HepG2 (cell line): Measurements from ENCODE around the gene TBC1D22A. TPM values are rescaled to one million over a fixed set of nuclear protein-coding genes. Genes with fewer than 3 reads are reported as not detected.

ENCODE experiments used
- ATRX ChIP-seq: sonication (generic); formaldehyde crosslinking; IDR thresholded peaks from 2 replicates; pipeline ENCODE4 v1.4.0; 2020; ENCODE audit warnings: missing genetic modification reagents, borderline replicate concordance
- ZBTB7A ChIP-seq: sonication (generic); formaldehyde crosslinking; IDR thresholded peaks from 2 replicates; pipeline ENCODE4 v1.8.0; 2022; ENCODE audit warnings: mild to moderate bottlenecking, missing genetic modification reagents
- ZFY ChIP-seq: sonication (generic); formaldehyde crosslinking; IDR thresholded peaks from 2 replicates; pipeline ENCODE4 v1.4.0; 2020; ENCODE audit warnings: missing genetic modification reagents
- ZNF558 ChIP-seq: sonication (generic); formaldehyde crosslinking; IDR thresholded peaks from 2 replicates; pipeline ENCODE4 v1.9.0; 2022; ENCODE audit warnings: mild to moderate bottlenecking, missing genetic modification reagents, borderline replicate concordance
- ZNF589 ChIP-seq: sonication (generic); formaldehyde crosslinking; conservative IDR thresholded peaks from 2 replicates; pipeline ENCODE4 v1.8.0; 2022; ENCODE audit warnings: mild to moderate bottlenecking, moderate library complexity, missing genetic modification reagents
- ZNF709 ChIP-seq: sonication (generic); formaldehyde crosslinking; IDR thresholded peaks from 2 replicates; pipeline ENCODE4 v1.5.0; 2020; ENCODE audit warnings: mild to moderate bottlenecking, missing genetic modification reagents
- polyA plus RNA-seq, 8 experiments: library from polyadenylated mRNA; depleted of rRNA in 3 of 8; stranded (reverse) in 7 of 8; unstranded in 1 of 8; fragments of >200 nt; fragmentation: Illumina TruSeq in 4 of 8; extraction: Trizol in 4 of 8; gene quantifications; 2 replicates each; pipeline versions ENCODE4 v1.2.1 to v1.2.3, GENCODE V29; 2011 to 2016; ENCODE audit warnings: low read depth in 4 of 8, missing spikeins in 1 of 8, mixed read lengths in 1 of 8; ENCODE audit not compliant: insufficient read depth in 1 of 8
- total RNA-seq, 5 experiments: library from RNA; depleted of rRNA; stranded (reverse); fragments of >200 nt; fragmentation: Illumina TruSeq; extraction: Trizol; gene quantifications; 2 replicates each; pipeline ENCODE4 v1.2.3, GENCODE V29; 2016; ENCODE audit warnings: low read depth in 1 of 5
- TF ChIP-seq, protein P1 (sequence below): sonication (generic); formaldehyde crosslinking; IDR thresholded peaks from 2 replicates; pipeline ENCODE4 v1.9.0; 2021; ENCODE audit warnings: mild to moderate bottlenecking, missing genetic modification reagents
- TF ChIP-seq, protein P2 (sequence below): sonication (generic); formaldehyde crosslinking; IDR thresholded peaks from 2 replicates; pipeline ENCODE4 v1.5.0; 2020; ENCODE audit warnings: mild to moderate bottlenecking, missing genetic modification reagents, borderline replicate concordance
- TF ChIP-seq, protein P3 (sequence below): sonication (generic); formaldehyde crosslinking; IDR thresholded peaks from 2 replicates; pipeline ENCODE4 v1.8.1; 2023; ENCODE audit warnings: mild to moderate bottlenecking, missing genetic modification reagents, borderline replicate concordance
- TF ChIP-seq, protein P4 (sequence below): sonication (generic); formaldehyde crosslinking; IDR thresholded peaks from 2 replicates; pipeline ENCODE4 v1.4.0; 2020; ENCODE audit warnings: mild to moderate bottlenecking, missing genetic modification reagents

TBC1D22A gene
- total and polyA plus RNA-seq, 2 of the 13 experiments (the other 11 are each of a cell fraction or from before 2014, with no cell fraction given) = 17.3 to 18.0 TPM

DNA sequence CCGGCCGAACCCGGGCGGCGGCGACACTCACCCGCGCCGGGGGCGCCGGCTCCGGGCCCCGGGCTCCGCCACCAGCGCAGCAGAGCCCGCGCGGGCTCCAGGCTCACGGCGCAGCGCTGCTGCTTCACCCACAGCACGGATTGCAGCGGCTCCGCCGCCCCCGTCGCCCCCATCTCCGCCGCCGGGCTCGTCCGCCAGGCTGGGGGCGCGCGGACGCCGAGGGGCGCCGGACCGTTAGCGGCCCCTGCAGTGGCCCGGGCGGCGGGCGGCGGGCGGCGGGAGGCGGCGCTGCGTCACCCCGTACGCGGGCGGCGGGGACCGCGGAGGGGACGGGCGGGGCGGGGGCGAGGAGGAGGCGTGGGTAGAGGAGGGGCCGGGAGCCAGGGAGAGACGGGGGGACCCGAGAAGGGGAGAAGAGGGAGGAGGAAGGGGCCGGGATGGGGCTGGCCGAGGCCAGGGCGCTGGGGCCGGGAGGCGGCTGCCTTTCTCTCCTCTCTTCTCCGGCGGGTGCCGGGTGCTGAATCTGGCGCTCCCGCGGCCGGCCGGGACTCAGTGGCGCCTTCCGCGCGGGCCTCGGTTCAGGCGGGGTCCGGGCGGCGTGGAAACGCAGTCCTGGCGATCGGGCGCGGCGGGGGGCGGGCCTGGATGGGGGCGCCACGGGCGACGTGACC lies 24.3 kb upstream of the TBC1D22A start, which contains the start of gene CERK (continued):
- 0 out of 2 replicates have a peak, but pooled peaks have one; percentile 55 for TF ChIP-seq ZBTB7A (CRISPR knock-in tag)
- TF ChIP-seq, protein P1, sequence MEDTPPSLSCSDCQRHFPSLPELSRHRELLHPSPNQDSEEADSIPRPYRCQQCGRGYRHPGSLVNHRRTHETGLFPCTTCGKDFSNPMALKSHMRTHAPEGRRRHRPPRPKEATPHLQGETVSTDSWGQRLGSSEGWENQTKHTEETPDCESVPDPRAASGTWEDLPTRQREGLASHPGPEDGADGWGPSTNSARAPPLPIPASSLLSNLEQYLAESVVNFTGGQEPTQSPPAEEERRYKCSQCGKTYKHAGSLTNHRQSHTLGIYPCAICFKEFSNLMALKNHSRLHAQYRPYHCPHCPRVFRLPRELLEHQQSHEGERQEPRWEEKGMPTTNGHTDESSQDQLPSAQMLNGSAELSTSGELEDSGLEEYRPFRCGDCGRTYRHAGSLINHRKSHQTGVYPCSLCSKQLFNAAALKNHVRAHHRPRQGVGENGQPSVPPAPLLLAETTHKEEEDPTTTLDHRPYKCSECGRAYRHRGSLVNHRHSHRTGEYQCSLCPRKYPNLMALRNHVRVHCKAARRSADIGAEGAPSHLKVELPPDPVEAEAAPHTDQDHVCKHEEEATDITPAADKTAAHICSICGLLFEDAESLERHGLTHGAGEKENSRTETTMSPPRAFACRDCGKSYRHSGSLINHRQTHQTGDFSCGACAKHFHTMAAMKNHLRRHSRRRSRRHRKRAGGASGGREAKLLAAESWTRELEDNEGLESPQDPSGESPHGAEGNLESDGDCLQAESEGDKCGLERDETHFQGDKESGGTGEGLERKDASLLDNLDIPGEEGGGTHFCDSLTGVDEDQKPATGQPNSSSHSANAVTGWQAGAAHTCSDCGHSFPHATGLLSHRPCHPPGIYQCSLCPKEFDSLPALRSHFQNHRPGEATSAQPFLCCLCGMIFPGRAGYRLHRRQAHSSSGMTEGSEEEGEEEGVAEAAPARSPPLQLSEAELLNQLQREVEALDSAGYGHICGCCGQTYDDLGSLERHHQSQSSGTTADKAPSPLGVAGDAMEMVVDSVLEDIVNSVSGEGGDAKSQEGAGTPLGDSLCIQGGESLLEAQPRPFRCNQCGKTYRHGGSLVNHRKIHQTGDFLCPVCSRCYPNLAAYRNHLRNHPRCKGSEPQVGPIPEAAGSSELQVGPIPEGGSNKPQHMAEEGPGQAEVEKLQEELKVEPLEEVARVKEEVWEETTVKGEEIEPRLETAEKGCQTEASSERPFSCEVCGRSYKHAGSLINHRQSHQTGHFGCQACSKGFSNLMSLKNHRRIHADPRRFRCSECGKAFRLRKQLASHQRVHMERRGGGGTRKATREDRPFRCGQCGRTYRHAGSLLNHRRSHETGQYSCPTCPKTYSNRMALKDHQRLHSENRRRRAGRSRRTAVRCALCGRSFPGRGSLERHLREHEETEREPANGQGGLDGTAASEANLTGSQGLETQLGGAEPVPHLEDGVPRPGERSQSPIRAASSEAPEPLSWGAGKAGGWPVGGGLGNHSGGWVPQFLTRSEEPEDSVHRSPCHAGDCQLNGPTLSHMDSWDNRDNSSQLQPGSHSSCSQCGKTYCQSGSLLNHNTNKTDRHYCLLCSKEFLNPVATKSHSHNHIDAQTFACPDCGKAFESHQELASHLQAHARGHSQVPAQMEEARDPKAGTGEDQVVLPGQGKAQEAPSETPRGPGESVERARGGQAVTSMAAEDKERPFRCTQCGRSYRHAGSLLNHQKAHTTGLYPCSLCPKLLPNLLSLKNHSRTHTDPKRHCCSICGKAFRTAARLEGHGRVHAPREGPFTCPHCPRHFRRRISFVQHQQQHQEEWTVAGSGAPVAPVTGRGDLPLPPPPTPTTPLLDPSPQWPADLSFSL (CRISPR knock-in tag) = no peak
- TF ChIP-seq, protein P2, sequence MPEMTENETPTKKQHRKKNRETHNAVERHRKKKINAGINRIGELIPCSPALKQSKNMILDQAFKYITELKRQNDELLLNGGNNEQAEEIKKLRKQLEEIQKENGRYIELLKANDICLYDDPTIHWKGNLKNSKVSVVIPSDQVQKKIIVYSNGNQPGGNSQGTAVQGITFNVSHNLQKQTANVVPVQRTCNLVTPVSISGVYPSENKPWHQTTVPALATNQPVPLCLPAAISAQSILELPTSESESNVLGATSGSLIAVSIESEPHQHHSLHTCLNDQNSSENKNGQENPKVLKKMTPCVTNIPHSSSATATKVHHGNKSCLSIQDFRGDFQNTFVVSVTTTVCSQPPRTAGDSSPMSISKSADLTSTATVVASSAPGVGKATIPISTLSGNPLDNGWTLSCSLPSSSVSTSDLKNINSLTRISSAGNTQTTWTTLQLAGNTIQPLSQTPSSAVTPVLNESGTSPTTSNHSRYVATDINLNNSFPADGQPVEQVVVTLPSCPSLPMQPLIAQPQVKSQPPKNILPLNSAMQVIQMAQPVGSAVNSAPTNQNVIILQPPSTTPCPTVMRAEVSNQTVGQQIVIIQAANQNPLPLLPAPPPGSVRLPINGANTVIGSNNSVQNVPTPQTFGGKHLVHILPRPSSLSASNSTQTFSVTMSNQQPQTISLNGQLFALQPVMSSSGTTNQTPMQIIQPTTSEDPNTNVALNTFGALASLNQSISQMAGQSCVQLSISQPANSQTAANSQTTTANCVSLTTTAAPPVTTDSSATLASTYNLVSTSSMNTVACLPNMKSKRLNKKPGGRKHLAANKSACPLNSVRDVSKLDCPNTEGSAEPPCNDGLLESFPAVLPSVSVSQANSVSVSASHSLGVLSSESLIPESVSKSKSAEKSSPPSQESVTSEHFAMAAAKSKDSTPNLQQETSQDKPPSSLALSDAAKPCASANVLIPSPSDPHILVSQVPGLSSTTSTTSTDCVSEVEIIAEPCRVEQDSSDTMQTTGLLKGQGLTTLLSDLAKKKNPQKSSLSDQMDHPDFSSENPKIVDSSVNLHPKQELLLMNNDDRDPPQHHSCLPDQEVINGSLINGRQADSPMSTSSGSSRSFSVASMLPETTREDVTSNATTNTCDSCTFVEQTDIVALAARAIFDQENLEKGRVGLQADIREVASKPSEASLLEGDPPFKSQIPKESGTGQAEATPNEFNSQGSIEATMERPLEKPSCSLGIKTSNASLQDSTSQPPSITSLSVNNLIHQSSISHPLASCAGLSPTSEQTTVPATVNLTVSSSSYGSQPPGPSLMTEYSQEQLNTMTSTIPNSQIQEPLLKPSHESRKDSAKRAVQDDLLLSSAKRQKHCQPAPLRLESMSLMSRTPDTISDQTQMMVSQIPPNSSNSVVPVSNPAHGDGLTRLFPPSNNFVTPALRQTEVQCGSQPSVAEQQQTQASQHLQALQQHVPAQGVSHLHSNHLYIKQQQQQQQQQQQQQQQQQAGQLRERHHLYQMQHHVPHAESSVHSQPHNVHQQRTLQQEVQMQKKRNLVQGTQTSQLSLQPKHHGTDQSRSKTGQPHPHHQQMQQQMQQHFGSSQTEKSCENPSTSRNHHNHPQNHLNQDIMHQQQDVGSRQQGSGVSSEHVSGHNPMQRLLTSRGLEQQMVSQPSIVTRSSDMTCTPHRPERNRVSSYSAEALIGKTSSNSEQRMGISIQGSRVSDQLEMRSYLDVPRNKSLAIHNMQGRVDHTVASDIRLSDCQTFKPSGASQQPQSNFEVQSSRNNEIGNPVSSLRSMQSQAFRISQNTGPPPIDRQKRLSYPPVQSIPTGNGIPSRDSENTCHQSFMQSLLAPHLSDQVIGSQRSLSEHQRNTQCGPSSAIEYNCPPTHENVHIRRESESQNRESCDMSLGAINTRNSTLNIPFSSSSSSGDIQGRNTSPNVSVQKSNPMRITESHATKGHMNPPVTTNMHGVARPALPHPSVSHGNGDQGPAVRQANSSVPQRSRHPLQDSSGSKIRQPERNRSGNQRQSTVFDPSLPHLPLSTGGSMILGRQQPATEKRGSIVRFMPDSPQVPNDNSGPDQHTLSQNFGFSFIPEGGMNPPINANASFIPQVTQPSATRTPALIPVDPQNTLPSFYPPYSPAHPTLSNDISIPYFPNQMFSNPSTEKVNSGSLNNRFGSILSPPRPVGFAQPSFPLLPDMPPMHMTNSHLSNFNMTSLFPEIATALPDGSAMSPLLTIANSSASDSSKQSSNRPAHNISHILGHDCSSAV = no peak
- TF ChIP-seq ATRX (CRISPR knock-in tag) = no peak
- TF ChIP-seq, protein P3, sequence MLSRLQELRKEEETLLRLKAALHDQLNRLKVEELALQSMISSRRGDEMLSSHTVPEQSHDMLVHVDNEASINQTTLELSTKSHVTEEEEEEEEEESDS (CRISPR knock-in tag) = no peak
- TF ChIP-seq ZFY (CRISPR knock-in tag) = peak; percentile 16; the same call in 1 of the 2 replicates
- no peak for TF ChIP-seq ZNF558 (CRISPR knock-in tag)
- TF ChIP-seq ZNF709 (CRISPR knock-in tag) = no peak
- no peak for TF ChIP-seq ZNF589 (CRISPR knock-in tag)
- TF ChIP-seq, protein P4, sequence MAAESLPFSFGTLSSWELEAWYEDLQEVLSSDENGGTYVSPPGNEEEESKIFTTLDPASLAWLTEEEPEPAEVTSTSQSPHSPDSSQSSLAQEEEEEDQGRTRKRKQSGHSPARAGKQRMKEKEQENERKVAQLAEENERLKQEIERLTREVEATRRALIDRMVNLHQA (CRISPR knock-in tag) = no peak
